Hematopoietic multipotent progenitor cell treated with erythropoietin and hydrocortisone succinate and interleukin-3 and kit ligand, for 17 days (in vitro differentiated cells): Measurements from ENCODE around the gene TIFAB.

ENCODE experiments used
- DNase-seq: peaks from one replicate; pipeline ENCODE4 v3.0.0-alpha.2; 2015; ENCODE audit warnings: low spot score

TIFAB gene

GRCh38 chr5:135458356-135458755 lies 6.2 kb upstream of the TIFAB start:
- no peak for DNase-seq

DNA sequence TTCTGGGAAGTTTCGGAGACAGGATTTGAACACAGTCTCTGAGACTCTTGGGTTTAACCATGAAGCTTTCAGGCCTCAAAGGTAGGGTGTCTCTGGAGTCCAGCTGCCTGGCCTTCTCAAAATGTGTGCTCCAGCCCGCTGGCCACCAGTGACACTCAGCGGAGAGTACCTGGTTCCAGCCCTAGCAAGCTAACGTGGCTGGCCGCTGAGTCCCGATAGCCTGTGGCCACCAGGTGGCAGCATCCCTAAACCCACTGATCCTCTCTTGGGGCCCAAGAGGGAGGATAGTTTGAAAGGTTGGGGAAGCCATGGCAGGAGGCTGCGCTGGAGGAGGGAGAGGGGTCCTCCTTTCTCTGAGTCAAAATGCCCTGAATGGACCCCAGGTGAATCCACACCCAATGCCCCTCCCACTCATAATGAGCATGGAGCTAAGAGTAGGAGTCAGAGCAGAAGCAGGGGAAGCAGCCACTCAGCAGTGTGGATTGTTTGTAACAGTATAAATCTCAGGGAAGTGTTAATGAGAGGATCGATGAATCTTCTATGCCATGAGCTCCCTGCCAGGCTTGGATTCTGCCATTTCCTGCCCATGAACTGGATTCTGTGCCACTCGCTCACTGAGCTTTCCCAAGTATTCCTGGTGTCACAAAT lies 5.4 kb upstream of the TIFAB start:
- peak; percentile 83 for DNase-seq

- no peak for DNase-seq
Measured at GRCh38 chr5:135456238-135457099, 4.3 kb upstream of the TIFAB start.

GRCh38 chr5:135455876-135456237 lies 3.7 kb upstream of the TIFAB start:
- DNase-seq = no peak

DNA sequence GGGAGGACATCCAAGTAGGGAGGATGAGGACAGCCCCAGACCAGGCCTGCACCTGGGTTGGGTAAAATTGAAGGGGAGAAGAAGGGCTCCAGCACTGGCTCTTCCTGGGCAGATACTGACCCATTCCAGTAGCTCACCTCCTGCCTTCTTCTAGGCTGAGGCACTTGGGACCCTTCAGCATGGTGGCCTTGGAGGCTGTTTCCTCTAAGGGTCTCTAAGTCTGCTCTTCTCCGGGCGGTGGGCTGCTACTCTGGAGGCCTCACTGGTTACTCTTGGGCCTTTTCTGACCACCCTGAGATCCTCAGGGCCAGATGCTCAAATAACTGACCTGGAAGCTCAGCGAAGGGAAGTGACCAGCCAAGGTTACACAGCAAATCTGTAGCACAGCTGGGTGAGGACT lies 2.8 kb upstream of the TIFAB start:
- DNase-seq = no peak

- no peak for DNase-seq
Measured at GRCh38 chr5:135453613-135454012, 1.5 kb upstream of the TIFAB start.

DNA sequence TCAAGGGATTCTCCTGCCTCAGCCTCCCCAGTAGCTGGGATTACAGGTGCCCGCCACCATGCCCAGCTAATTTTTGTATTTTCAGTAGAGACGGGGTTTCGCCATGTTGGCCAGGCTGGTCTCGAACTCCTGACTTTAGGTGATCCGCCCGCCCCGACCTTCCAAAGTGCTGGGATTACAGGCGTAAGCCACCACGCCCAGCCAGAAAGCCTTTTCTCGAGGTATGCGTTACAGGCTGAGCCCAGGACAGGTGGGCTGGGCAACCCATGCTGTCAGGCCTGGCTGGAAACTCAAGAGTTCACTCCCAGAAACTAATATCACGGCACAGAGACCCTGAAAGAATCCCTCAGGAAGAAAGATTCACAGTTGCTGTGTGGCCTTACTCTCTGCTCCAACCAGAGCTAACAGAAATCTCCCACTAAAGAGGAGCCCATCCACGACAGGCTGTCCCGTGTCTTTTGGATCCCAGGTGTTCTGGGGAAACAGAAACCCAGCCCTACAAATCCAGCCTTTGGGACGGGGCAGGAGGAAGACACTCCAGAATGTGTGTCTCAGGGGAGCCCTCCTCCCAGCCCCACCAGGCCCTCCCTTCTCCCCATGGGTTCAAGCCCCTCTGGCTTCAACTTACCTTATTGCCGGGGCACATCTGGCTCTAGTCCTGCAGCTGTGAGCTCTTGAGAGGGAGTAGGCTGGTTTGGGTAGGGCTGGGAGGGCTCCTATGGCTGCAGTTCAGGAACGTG lies 400 bp downstream of the TIFAB start:
- DNase-seq = no peak

- DNase-seq = no peak
Measured at GRCh38 chr5:135450952-135451351, 1.2 kb downstream of the TIFAB start.

- DNase-seq = no peak
Measured at GRCh38 chr5:135450336-135450735, 1.8 kb downstream of the TIFAB start.

DNA sequence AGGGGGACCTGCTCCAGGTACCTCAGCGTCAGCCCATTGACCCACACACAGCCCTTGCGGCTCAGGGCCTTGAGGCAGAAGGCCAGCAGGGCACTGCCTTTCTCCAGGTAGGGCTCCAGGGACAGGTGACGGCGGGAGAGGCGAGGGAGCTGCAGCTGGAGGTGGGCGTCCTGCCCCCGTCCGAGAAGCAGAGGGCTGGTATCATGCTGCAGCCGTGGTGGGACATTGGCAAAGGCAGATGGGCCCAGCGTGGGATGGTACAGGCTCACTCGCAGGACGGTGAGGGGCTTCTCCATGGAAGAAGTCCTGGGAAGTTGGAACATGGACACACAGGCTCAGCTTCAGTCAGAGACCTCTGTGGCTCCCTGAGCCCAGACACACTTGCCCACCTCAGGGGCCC lies 2.5 kb downstream of the TIFAB start:
- no peak for DNase-seq

DNA sequence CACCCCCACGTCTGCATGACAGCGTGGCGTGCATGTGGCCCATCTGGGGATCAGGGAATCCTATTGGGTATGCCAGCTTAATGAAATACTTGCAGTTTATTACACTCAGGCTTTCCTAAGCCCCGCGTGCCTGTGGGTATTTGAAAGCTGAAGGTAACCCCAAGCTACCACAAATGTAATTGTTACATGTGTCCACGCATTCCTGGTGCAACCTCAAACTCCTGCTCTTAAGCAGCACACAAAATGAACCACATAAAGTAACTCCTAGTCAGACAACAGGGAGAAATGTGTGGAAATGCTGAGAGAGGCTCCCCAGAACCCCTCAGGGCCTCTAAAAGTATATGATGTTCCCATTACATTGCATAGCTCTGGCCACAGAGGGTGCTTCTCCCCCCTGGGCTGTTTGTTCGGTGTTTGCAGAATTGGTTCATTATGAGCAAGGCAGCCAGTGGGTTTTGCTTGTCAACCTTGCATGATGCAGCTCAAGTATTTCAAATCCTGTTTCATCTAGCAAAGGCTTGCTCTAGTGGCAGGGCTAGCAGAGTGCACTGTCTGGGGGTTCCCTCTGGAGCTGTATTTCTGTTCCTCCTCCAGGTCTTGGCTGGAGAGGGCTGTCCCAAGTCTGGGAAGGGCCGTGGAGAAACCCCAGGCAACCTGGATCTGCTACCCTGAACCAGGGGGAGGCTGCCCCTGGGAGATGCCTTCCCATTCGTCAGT lies 3.2 kb downstream of the TIFAB start:
- no peak for DNase-seq

DNA sequence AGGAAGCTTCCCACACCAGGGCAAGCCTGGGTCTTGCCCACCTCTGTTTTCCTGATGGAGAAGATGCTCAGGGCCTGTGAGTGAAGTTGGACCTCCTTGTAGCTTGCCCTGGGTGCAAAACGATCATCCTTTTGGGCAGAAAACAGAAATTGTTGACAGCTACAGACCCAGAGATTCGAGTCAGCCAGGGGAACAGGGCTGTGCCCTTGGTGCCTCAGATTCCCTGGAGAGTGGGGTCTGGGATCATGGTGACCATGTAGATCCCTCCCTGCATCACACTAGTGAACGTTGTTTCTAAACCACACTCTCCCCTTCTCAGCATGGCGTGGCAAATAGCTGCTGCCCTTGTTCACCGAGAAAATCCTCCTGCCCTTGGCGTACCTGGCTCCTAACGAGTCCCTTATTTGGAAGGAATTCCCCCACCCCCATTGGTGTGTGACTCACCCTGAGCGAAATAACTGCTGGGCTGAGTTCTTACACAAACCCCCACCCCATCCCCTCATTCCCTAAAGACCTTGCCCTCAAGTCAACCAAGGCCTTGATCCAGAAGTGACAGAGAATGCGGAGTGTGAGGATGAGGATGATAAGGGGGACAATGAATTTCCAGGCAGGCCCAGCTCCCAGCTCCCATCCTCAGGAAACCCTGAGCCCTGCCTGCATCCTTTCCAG lies 3.9 kb downstream of the TIFAB start:
- DNase-seq = no peak

DNA sequence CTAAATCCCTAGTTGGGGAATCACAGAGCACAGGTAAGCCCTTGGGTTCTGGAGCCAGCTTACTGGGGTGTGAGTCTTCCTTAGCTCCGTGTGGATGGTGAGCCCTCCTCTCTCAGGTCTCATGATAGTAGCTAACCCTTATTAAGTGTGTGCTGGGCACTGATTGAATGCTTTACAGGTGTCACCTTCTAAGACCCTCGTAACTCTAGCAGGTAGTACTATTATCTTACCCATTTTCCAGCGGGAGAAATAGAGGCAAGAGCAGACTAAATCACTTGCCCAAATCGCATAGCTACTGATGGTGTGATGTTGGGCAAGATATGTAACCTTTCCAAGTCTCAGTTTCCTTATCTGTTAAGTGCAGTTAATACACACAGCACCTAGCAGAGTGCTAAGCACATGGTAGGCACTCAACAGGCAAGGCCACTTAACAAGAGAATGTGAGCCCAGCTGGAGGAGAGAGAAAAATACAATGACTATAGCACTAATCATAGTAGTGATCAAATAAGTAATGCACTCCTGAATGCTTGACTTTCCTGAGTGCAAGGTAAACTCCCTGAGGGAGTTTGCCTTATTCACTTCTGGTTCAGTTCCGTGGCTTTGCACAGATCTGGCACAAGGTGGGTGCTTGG lies 4.7 kb downstream of the TIFAB start, which contains the start of gene DCANP1:
DCANP1 (minus strand) TSS at position 51 of the 632 bp plus-strand sequence. CDS start 240 bp downstream, outside the sequence.
- no peak for DNase-seq

DNA sequence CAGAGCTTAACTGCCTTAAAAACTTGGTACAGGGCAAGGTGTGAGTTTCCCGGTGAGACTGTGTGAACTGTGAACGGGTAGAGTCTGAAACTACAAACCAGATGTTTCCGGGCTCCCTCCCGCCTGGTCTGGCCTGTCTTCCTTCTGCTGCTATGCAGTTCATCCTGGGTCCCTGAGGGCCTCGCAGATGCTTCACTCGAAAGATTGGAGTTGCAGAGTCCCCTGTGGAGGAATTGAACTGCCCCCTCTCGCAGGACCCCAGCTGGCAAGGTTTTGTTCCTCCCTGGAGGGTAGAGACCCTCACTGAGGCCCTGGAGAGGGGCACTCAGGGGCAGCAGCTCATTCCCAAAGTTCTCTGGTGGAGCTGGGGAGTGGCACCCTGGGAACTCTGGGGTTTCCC lies 5.5 kb downstream of the TIFAB start:
- DNase-seq = no peak

DNA sequence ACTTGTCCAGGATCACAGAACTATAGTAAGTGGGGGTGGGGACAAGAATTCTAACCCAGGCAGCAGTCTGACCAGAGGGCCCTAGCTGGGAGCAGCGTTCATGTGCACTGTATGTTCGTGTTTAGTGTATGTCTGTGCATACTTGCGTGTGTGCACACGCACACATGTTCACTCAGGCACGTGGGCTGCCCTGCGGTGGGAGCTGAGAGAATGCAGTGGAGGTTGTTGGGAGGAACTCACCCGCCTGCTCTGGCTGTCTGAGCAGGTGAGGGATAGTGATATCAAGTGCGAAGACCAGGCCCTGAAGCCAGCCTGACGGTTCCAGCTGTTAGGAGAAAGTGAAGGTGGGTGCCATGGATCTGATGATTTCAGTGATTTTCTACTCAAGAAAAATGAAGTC lies 5.9 kb downstream of the TIFAB start:
- no peak for DNase-seq

- DNase-seq = no peak
Measured at GRCh38 chr5:135445306-135445985, 6.7 kb downstream of the TIFAB start.

DNA sequence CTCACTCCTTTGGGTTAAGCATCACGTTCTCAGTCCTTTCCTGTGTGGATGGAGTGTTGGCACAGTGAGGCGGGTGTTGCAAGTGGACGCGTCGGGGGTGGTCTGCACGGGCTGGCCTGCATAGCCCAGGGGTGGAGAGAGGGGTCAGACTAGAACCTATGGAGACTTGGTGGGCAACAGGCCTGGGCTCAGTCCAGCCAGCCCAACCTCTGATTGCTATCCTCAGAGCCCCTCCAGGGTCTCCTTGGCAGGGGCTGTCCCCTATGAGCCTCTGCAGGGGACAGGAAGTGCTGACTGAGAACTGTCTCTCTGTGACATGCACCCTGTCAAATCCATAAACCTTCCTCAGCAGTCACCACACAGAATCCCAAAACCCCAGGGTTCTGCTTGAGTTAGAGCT lies 7.3 kb downstream of the TIFAB start:
- no peak for DNase-seq

GRCh38 chr5:135444360-135444759 lies 7.8 kb downstream of the TIFAB start:
- DNase-seq = no peak

DNA sequence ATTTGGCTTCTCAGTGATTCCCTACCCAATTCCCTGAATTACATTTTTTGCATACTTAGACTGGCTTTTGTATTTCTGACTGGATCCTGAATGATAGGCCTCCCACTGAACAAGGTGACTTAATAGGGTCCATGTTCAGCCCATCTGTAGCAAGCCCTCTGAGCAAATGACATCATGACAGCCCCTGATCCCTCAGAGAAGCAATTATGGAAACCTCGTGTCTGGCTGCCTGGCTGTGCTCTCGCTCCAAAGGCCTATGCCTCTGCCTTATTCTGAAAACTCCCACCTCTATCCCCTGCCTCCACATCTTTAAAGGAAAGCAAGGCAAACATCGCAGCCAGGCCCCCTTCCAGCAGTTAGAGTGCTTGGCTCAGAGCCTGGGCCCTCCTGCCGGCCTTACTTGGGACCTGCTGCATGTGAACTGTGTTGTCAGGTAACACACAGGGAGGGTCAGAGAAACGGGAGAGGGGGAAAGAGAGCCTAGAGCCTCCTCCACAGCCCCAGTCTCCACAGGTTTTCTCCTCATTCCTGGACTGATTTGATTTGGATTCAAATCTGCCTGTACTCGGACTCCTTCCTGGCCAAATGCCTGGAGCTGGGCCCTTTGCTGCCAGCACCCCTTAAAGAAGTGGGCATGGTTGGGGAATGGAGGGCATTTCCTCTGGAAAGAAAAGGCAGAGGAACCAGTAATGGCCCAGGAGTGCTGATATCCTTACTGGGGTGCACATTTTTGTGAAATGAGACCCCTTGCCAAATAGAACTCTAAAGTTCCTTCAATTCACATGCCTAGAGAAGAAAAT lies 8.8 kb downstream of the TIFAB start:
- no peak for DNase-seq
